Measurements from ENCODE around the gene NFATC2. TPM values are rescaled to one million over a fixed set of nuclear protein-coding genes. Genes with fewer than 3 reads are reported as not detected.

Gene NFATC2
- total RNA-seq = 10 to 100 TPM in 2 of 4 donors, 1 to 10 TPM in 2; 4.1 to 51.5 (median 8.7) TPM

- DNase-seq (ENCODE audit: low spot score) (no peak), ATAC-seq (ENCODE audit: low FRiP score) (peak; percentile 31)
- TF ChIP-seq CTCF (IDR thresholded peaks at IDR 0.05) = no peak
Observed at GRCh38 chr20:51542571-51543421, at the start of gene NFATC2. Gene NFATC2 (minus strand): TSS chr20:51542719. CDS start chr20:51542499, 220 bp downstream.

- ATAC-seq (ENCODE audit: low FRiP score) = no peak
- TF ChIP-seq CTCF (IDR thresholded peaks at IDR 0.05) = no peak
Observed at GRCh38 chr20:51591871-51592270, 49.4 kb upstream of the NFATC2 start.

GRCh38 chr20:51588762-51589161 lies 46.2 kb upstream of the NFATC2 start:
- TF ChIP-seq CTCF (IDR thresholded peaks at IDR 0.05) = no peak
- no peak for DNase-seq (ENCODE audit: low spot score)

More at GRCh38 chr20:51591871-51592270, 49.4 kb upstream of the NFATC2 start:
- no peak for DNase-seq (ENCODE audit: low spot score)

GRCh38 chr20:51587145-51587544 lies 44.6 kb upstream of the NFATC2 start:
- DNase-seq (ENCODE audit: low spot score) (no peak), ATAC-seq (ENCODE audit: low FRiP score) (no peak)
- TF ChIP-seq CTCF (IDR thresholded peaks at IDR 0.05) = no peak

More at GRCh38 chr20:51588762-51589161, 46.2 kb upstream of the NFATC2 start:
- no peak for ATAC-seq (ENCODE audit: low FRiP score)

- no peak for TF ChIP-seq CTCF (IDR thresholded peaks at IDR 0.05)
- no peak for DNase-seq (ENCODE audit: low spot score)
- ATAC-seq (ENCODE audit: low FRiP score) = no peak
Observed at GRCh38 chr20:51586005-51586440, 43.5 kb upstream of the NFATC2 start.

DNA sequence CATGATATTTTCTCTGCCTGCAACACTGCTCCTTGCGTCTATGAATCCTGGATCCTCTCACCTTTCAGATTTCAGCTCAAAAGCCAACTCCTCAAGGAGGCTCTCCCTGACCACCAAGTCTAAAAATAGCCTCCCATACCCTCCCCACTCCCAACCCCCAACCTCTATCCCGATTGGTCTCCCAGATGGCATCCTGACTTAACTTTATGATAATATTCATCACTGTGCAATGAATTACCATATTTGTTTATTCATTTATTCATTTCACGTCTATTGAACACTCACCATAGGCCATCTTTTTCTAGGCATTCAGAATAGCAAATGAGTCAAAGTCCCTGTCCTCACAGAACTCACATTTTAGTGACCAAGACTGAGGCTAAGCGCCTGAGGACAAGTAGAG lies 42.6 kb upstream of the NFATC2 start:
- no peak for ATAC-seq (ENCODE audit: low FRiP score)
- TF ChIP-seq CTCF (IDR thresholded peaks at IDR 0.05) = no peak

GRCh38 chr20:51584737-51585136 lies 42.2 kb upstream of the NFATC2 start:
- ATAC-seq (ENCODE audit: low FRiP score) (no peak), DNase-seq (ENCODE audit: low spot score) (no peak)
- no peak for TF ChIP-seq CTCF (IDR thresholded peaks at IDR 0.05)

More for the DNA sequence above, 42.6 kb upstream of the NFATC2 start:
- DNase-seq (ENCODE audit: low spot score) = no peak

Measured in omental fat pad (tissue), 4 donors.